BLaER1 treated with 17β-estradiol and CSF1 and Interleukin-3, amounts not matched to agents 10 nM and 100 nM (cell line): ENCODE measurements around the gene SHROOM3.
A peak's percentile ranks its signal among the peaks of the same experiment; 100 is the strongest.
"Not testable (repeated sequence)": the region's sequence is repeated elsewhere in the genome, so short reads cannot be mapped to it uniquely, and the experiment has no call there.

Source experiments
- H3K27ac ChIP-seq, 11 experiments: shearing (Covaris generic); formaldehyde crosslinking; 2 replicates each; pipeline ENCODE4 v1.8.1; 2022
- H3K27me3 ChIP-seq, 11 experiments: shearing (Covaris generic); formaldehyde crosslinking; 2 replicates each; pipeline ENCODE4 v1.8.1; 2022
- H3K36me3 ChIP-seq, 11 experiments: shearing (Covaris generic); formaldehyde crosslinking; 2 replicates each; pipeline ENCODE4 v1.8.1; 2022
- H3K4me1 ChIP-seq, 10 experiments: shearing (Covaris generic); formaldehyde crosslinking; 2 replicates each; pipeline ENCODE4 v1.8.1; 2022
- H3K4me2 ChIP-seq, 11 experiments: shearing (Covaris generic); formaldehyde crosslinking; 2 replicates each; pipeline ENCODE4 v1.8.1; 2022
- H3K4me3 ChIP-seq, 10 experiments: shearing (Covaris generic); formaldehyde crosslinking; 2 replicates each; pipeline ENCODE4 v1.8.1; 2022
- H3K9ac ChIP-seq, 11 experiments: shearing (Covaris generic); formaldehyde crosslinking; 2 replicates each; pipeline ENCODE4 v1.8.1; 2022
- H3K9me3 ChIP-seq, 11 experiments: shearing (Covaris generic); formaldehyde crosslinking; replicated peaks in 1 of 11; 2 replicates each; pipeline ENCODE4 v1.8.1; 2022
- H4K20me1 ChIP-seq, 11 experiments: shearing (Covaris generic); formaldehyde crosslinking; 2 replicates each; pipeline ENCODE4 v1.8.1; 2022
- Cebpa-rat ChIP-seq, 11 experiments: shearing (Covaris generic); IDR thresholded peaks; 2 replicates each; pipeline ENCODE4 v1.8.1; 2022

The SHROOM3 gene

DNA sequence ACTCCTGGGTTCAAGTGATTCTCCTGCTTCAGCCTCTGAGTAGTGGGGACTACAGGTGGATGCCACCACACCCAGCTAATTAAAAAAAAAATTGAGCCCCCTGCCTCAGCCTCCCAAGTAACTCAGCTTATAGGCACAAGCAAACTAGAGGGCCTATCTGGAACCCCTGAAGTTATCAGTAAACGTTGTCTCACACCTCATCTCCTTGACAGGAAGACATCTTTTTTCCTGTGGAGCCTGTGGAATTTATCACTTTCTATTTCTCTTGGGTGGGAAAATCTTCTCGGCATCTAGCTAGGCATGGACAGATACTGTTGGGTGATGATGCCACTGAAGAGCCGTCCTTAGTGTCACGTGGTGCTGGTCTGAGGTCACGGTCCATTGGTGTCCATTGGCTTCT is 291.6 kb downstream of the SHROOM3 start:
- Histone ChIP-seq H3K36me3 (peaks cover 0 to 72% (median 35%) of the 10 kb centered on the region in 11 experiments; a peak in 14 of 22 replicates), H4K20me1 (no peaks in the 10 kb centered on the region), H3K4me3 (no peak overlapping the region), H3K4me1 (peaks cover 19 to 51% (median 42%) of the 10 kb centered on the region in 10 experiments), H3K9me3 (peaks cover 0 to 14% (median 3%) of the 10 kb centered on the region in 11 experiments; a peak in 3 of 22 replicates), H3K27me3 (peaks cover 0 to 66% (median 0%) of the 10 kb centered on the region in 11 experiments; a peak in 4 of 22 replicates), H3K27ac (no peak overlapping the region), H3K4me2 (no peak overlapping the region), H3K9ac (no peak overlapping the region)
- no peak for TF ChIP-seq Cebpa-rat (IDR thresholded peaks at IDR 0.05)

GRCh38 chr4:76727934-76728333 is 292.9 kb downstream of the SHROOM3 start:
- H3K4me1 ChIP-seq = peaks cover 22 to 63% (median 49%) of the 10 kb centered on the region in 10 experiments
- not testable (repeated sequence) for H3K9ac ChIP-seq, H3K9me3 ChIP-seq, H3K4me3 ChIP-seq, H3K27ac ChIP-seq, H4K20me1 ChIP-seq
- H3K27me3 ChIP-seq = peaks cover 0 to 59% (median 0%) of the 10 kb centered on the region in 11 experiments; a peak in 4 of 22 replicates
- H3K36me3 ChIP-seq = peaks cover 0 to 72% (median 27%) of the 10 kb centered on the region in 11 experiments; a peak in 14 of 22 replicates
- H3K4me2 ChIP-seq = peak overlapping the region in 1 of 11 experiments; percentile 13; a peak in 1 of 22 replicates

DNA sequence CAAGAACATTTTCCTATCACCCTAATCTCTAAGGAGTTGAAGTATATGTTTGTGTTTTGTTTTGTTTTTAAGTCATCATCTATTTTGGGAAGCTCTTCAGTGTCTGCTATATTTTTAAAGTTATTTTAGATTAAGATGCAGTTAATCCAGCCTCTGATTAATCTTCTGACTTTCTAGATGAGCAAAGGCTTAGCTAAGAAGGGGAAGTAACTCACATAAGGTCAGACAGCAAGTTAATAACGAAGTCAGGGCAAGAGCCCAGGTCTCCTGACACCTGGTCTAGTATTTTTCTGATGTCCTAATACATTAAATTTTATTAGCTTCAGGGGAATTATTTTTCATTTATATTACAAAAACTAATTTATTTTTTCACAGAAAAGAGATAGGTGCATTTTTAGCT is 294.4 kb downstream of the SHROOM3 start:
- Histone ChIP-seq H3K4me1 (peaks cover 7 to 55% (median 41%) of the 10 kb centered on the region in 10 experiments), H3K36me3 (peaks cover 0 to 85% (median 29%) of the 10 kb centered on the region in 11 experiments; a peak in 14 of 22 replicates), H4K20me1 (no peaks in the 10 kb centered on the region), H3K9ac (no peak overlapping the region), H3K4me2 (peak overlapping the region in 5 of 11 experiments; percentile 1 to 30 (median 7); a peak in 5 of 22 replicates), H3K9me3 (0 out of 22 replicates have a peak, but pooled peaks cover 0 to 8% (median 0%) of the 10 kb centered on the region in 11 experiments), H3K4me3 (no peak overlapping the region), H3K27ac (peak overlapping the region in 1 of 11 experiments; percentile 16; a peak in 1 of 22 replicates), H3K27me3 (peaks cover 0 to 57% (median 0%) of the 10 kb centered on the region in 11 experiments; a peak in 4 of 22 replicates)
- TF ChIP-seq Cebpa-rat (IDR thresholded peaks at IDR 0.05) = no peak

DNA sequence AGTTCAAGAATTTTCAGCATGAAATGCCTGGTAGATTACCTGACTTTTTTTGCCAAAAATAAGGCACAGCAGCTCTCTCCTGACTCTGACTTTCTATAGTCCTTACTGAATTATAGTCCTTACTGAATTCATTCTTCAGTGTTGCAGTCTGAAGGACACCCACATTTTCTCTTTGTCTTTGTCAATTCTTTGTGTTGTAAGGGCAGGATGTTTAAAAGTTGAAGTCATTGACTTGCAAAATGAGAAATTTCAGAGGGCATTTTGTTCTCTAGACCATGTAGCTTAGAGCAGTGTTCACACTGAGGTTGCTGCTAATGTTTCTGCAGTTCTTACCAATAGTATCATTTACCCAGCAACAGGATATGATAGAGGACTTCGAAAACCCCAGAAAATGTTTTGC is 295.0 kb downstream of the SHROOM3 start:
- H3K36me3 ChIP-seq = peaks cover 0 to 90% (median 35%) of the 10 kb centered on the region in 11 experiments; a peak in 14 of 22 replicates

DNA sequence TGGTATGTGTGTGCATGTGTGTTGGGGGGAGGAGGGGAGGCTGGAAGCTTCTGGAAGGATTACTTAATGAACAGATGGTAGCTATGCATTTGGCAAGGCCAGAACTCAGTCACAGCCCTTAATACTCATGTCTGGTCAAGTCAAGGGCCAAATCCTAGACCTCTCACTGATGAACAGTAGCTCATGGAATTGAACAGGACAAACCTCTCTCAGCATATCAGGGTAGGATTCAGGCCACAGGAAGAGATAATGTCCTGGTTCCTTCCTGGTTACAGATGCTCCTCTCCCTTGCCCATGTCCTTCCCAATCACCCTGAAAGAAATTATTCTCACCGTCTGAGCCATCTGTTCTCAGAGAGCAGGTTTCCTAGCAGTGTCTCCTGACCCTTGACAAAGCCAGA is 297.2 kb downstream of the SHROOM3 start:
- Histone ChIP-seq H3K9ac (no peak overlapping the region), H3K36me3 (peaks cover 0 to 87% (median 32%) of the 10 kb centered on the region in 11 experiments; a peak in 14 of 22 replicates), H3K27me3 (peaks cover 0 to 34% (median 0%) of the 10 kb centered on the region in 11 experiments; a peak in 4 of 22 replicates), H3K4me3 (no peak overlapping the region), H3K4me2 (peak overlapping the region in 7 of 11 experiments; percentile 9 to 40 (median 36); a peak in 10 of 22 replicates), H4K20me1 (no peaks in the 10 kb centered on the region; a peak in 1 of 22 replicates), H3K9me3 (no peaks in the 10 kb centered on the region), H3K4me1 (peaks cover 0 to 49% (median 28%) of the 10 kb centered on the region in 10 experiments; a peak in 17 of 20 replicates), H3K27ac (peak overlapping the region in 1 of 11 experiments; percentile 35; a peak in 2 of 22 replicates)
- TF ChIP-seq Cebpa-rat (IDR thresholded peaks at IDR 0.05) = no peak

More for the DNA sequence above, 295.0 kb downstream of the SHROOM3 start:
- H3K9me3 ChIP-seq = 0 out of 22 replicates have a peak, but pooled peaks cover 0 to 8% (median 0%) of the 10 kb centered on the region in 11 experiments
- no peaks in the 10 kb centered on the region for H4K20me1 ChIP-seq
- H3K9ac ChIP-seq = no peak overlapping the region
- no peak for TF ChIP-seq Cebpa-rat (IDR thresholded peaks at IDR 0.05)
- peaks cover 4 to 53% (median 39%) of the 10 kb centered on the region in 10 experiments; a peak in 17 of 20 replicates for H3K4me1 ChIP-seq
- peak overlapping the region in 2 of 11 experiments; percentile 13 to 30; a peak in 2 of 22 replicates for H3K4me2 ChIP-seq
- no peak overlapping the region for H3K4me3 ChIP-seq
- H3K27me3 ChIP-seq = peaks cover 0 to 56% (median 0%) of the 10 kb centered on the region in 11 experiments; a peak in 4 of 22 replicates
- no peak overlapping the region; a peak in 1 of 22 replicates for H3K27ac ChIP-seq

DNA sequence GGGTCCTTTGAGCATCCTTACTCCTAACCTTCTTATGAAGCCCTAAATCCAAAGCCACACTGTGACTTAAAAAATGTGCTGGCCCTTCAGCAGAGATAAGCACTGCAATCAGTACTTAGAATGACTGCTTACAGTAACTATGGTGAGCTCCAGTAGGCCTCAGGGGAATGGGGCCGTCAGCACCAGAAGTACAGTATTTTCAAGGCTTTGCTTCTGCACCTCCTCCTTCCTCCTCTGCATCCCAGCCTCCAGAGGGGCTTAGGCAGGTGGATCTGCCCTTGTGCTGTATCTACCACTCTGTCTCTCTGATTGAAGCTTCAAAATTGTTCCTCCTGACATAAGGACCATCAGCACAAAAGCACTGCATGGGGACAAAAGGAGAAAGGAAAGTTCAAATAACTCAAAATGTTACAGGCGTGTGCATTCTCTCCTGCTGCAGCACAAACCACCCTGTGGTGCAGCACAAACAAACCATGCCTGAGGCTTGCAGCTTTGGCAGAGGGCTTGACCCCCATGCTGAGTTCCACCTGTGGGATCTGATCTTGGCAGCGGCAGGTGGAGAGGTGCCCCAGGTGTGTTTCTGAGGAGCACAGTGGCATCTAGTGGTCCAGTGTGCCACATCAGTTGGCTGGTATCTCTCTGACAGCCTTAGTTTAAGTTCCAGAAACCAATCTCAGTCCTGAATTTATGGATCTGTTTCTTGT is 298.2 kb downstream of the SHROOM3 start:
- Histone ChIP-seq H3K4me3 (no peak overlapping the region), H3K36me3 (peaks cover 0 to 87% (median 39%) of the 10 kb centered on the region in 11 experiments; a peak in 14 of 22 replicates), H3K4me2 (peak overlapping the region in 7 of 11 experiments; percentile 9 to 40 (median 36); a peak in 12 of 22 replicates), H3K9ac (0 out of 22 replicates have a peak overlapping the region, but pooled peaks of 1 of the 11 experiments have one; percentile 8), H3K4me1 (peaks cover 0 to 46% (median 27%) of the 10 kb centered on the region in 10 experiments; a peak in 17 of 20 replicates), H4K20me1 (no peaks in the 10 kb centered on the region; a peak in 1 of 22 replicates), H3K27ac (no peak overlapping the region), H3K9me3 (no peaks in the 10 kb centered on the region), H3K27me3 (peaks cover 0 to 26% (median 0%) of the 10 kb centered on the region in 11 experiments; a peak in 4 of 22 replicates)
- no peak for TF ChIP-seq Cebpa-rat (IDR thresholded peaks at IDR 0.05)

DNA sequence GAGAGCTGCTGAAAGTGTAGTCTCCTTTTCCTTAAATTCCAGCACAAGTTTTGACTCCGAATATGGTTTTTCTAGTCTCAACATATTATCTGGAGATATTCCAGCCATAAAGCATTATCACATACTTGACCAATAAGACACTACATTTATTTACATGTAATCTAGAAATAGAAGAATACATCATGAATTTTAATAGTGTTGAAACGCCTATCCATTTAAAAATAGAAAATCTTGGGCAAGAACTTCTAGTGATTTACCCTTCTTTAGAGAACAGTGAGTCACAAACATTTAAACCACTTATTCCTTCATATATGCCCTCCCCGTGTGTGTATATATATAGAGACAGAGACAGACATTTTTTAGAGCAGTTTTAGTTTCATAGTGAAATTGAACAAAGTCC is 301.4 kb downstream of the SHROOM3 start:
- Histone ChIP-seq H3K4me1 (peaks cover 0 to 22% (median 18%) of the 10 kb centered on the region in 10 experiments; a peak in 14 of 20 replicates), H3K27me3 (peaks cover 0 to 9% (median 0%) of the 10 kb centered on the region in 11 experiments; a peak in 2 of 22 replicates), H3K27ac (peak overlapping the region in 4 of 11 experiments; percentile 5 to 48 (median 30); a peak in 3 of 22 replicates), H3K36me3 (peaks cover 0 to 94% (median 56%) of the 10 kb centered on the region in 11 experiments; a peak in 18 of 22 replicates), H3K9me3 (peaks cover 0 to 5% (median 0%) of the 10 kb centered on the region in 11 experiments; a peak in 3 of 22 replicates), H3K4me2 (no peak overlapping the region), H4K20me1 (no peaks in the 10 kb centered on the region; a peak in 1 of 22 replicates), H3K4me3 (no peak overlapping the region), H3K9ac (no peak overlapping the region)
- TF ChIP-seq Cebpa-rat (IDR thresholded peaks at IDR 0.05) = no peak

DNA sequence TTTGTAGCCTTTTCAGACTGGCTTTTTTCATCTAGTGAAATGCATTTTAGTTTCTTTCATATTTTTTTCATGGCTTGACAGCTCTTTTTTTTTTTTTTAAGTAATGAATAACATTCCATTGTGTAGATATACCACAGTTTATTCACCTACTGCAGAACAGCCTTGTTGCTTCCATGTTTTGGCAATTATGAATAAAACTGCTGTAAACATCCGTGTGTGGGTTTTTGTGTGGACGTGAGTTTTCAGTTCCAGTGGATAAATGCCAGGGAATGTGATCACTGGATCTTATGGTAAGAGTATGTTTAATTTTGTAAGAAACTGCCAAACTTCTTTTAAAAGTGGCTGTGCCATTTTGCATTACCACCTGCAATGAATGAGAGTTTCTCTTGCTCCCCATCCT is 302.2 kb downstream of the SHROOM3 start:
- H4K20me1 ChIP-seq = no peaks in the 10 kb centered on the region; a peak in 1 of 22 replicates
- no peak overlapping the region for H3K9ac ChIP-seq
- H3K27me3 ChIP-seq = peaks cover 0 to 9% (median 0%) of the 10 kb centered on the region in 11 experiments; a peak in 2 of 22 replicates
- H3K36me3 ChIP-seq = peaks cover 0 to 94% (median 64%) of the 10 kb centered on the region in 11 experiments; a peak in 18 of 22 replicates
- H3K9me3 ChIP-seq = peaks cover 0 to 5% (median 0%) of the 10 kb centered on the region in 11 experiments; a peak in 3 of 22 replicates
- no peak for TF ChIP-seq Cebpa-rat (IDR thresholded peaks at IDR 0.05)
- no peak overlapping the region; a peak in 1 of 22 replicates for H3K27ac ChIP-seq
- no peak overlapping the region for H3K4me2 ChIP-seq
- no peak overlapping the region for H3K4me3 ChIP-seq
- peaks cover 0 to 15% (median 13%) of the 10 kb centered on the region in 10 experiments; a peak in 14 of 20 replicates for H3K4me1 ChIP-seq
